Left ventricle myocardium inferior (tissue), 1 donor: ENCODE measurements around the gene RAB15. TPM values are rescaled to one million over a fixed set of nuclear protein-coding genes. Genes with fewer than 3 reads are reported as not detected.

Source experiments
- DNase-seq: peaks from one replicate; pipeline ENCODE4 v3.0.0-alpha.2; 2020
- H3K27ac ChIP-seq: fragments of 200-600 bp; replicated peaks from 2 replicates; pipeline ENCODE4 v1.8.0; 2021
- H3K27me3 ChIP-seq: fragments of 200-600 bp; 2 replicates; pipeline ENCODE4 v1.8.0; 2021; ENCODE audit warnings: low read depth
- H3K36me3 ChIP-seq: fragments of 200-600 bp; 2 replicates; pipeline ENCODE4 v1.8.0; 2021
- H3K4me1 ChIP-seq: fragments of 200-600 bp; 2 replicates; pipeline ENCODE4 v1.8.0; 2021
- H3K4me3 ChIP-seq: fragments of 200-600 bp; 2 replicates; pipeline ENCODE4 v1.8.0; 2021; ENCODE audit warnings: mild to moderate bottlenecking, moderate library complexity
- H3K9me3 ChIP-seq: fragments of 200-600 bp; replicated peaks from 2 replicates; pipeline ENCODE4 v1.8.0; 2021
- CTCF ChIP-seq: fragments of 200-600 bp; IDR thresholded peaks from 2 replicates; pipeline ENCODE4 v1.8.0; 2021; ENCODE audit warnings: antibody characterized with exemption, mild to moderate bottlenecking, borderline replicate concordance
- intact Hi-C: fragments of 100-400 bp; cut with micrococcal nuclease; formaldehyde crosslinking; loops from one replicate; pipeline ENCODE4 v1.11.0; 2022
- total RNA-seq: library from RNA; stranded (reverse); fragmentation: NEBNext Ultra II Directional; extraction: Animal tissue kit (Norgen Biotek cat#: 25700); gene quantifications from one replicate; pipeline ENCODE4 v1.2.1, GENCODE V29; 2021
- donor health status: DM: no; HTN: yes; CAD: no; lungs with severe emphysema.

Gene RAB15
- total RNA-seq, 1 donor from 2014 or later = 17.1 TPM

DNA sequence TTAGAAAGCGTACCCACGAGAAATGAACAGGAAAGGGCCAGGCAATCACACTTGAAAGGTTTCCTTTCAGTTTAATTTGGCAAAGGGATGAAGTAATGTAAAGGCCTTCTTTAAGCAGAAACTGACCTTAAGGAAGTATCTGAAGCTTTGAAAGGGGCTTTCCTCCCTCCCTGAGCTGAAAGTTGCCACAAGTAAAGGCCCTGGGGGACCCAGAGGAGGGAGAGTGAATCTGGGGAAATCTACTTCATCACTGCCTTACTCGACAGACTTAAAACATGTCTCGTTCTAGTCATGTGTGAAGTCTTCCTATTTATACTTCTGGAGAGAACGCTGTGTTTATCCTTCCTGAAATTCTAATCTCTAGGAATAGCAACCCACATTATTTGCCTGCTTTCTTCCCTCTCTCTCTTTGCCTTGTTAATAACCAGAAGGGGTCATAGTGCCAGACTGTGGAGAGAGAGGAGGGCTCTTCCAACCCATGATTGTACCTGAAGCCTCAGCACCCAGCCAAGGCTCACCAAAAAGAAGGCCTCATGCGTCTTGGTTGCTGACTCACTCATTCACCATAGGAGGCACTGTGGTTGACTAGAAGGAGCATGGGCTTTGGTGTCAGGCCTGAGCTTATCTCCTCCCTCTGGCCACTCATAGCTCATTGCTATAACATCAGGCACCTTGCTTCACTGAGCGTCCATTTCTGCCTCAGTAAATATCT lies 19.4 kb downstream of the RAB15 start:
- no peak for DNase-seq
- Histone ChIP-seq H3K4me1 (peaks cover 51% of the 10 kb centered on the region), H3K4me3 (no peak overlapping the region), H3K27me3 (no peaks in the 10 kb centered on the region), H3K9me3 (no peaks in the 10 kb centered on the region), H3K36me3 (peaks cover 9% of the 10 kb centered on the region), H3K27ac (peak overlapping the region; percentile 91)
- no peak for TF ChIP-seq CTCF
- intact Hi-C loops = no loop called here

DNA sequence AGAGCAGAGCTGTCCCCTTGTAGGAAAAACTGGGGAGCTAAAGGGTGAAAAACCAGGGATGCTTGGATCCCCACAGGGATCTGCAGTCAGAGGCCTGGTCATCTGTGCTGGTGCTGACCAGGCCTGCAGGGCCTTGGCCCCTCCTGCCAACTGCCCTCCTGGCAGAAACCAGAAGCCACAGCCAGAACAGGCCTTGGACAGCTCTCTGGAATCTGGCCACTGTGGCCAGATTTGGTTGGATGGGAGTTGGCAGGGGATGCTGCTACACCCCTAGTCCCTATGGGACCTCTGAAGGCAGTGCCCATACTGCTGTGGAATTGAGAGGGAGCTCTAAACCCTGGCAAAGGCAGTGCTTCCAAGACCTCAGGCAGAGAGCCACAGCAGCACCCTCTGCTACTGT lies 20.4 kb downstream of the RAB15 start:
- TF ChIP-seq CTCF = no peak
- intact Hi-C loops = no loop called here
- no peaks in the 10 kb centered on the region for H3K9me3 ChIP-seq
- H3K27ac ChIP-seq = peak overlapping the region; percentile 91
- H3K4me1 ChIP-seq = peaks cover 51% of the 10 kb centered on the region
- DNase-seq = no peak
- no peak overlapping the region for H3K4me3 ChIP-seq
- peaks cover 9% of the 10 kb centered on the region for H3K36me3 ChIP-seq
- no peaks in the 10 kb centered on the region for H3K27me3 ChIP-seq

DNA sequence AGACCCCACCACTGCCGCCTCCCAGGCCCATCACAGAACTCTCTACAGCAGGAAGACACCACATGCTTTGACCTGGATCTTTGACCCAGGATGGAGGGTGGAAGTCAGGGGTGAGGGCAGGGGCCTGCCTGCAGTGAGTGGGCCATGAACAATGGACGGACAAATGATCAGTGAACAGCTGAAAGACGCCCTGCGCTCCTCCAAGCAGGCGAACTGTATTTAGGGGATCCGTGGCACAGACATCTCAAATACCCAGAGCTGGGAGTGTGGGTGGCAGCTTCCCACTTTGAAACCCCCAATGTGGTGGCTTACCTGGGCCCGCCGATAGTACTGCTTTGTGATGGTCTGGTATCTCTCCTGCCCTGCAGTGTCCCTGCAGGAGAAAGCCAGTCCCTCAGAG lies 20.8 kb downstream of the RAB15 start:
- Histone ChIP-seq H3K27me3 (no peaks in the 10 kb centered on the region), H3K36me3 (peaks cover 9% of the 10 kb centered on the region), H3K4me3 (peak overlapping the region; percentile 49), H3K27ac (peak overlapping the region; percentile 91), H3K9me3 (no peaks in the 10 kb centered on the region), H3K4me1 (peaks cover 51% of the 10 kb centered on the region)
- TF ChIP-seq CTCF = no peak
- DNase-seq = no peak
- intact Hi-C loops = no loop called here

GRCh38 chr14:64950889-64951288 lies 21.2 kb downstream of the RAB15 start:
- no peaks in the 10 kb centered on the region for H3K27me3 ChIP-seq
- H3K4me1 ChIP-seq = peaks cover 51% of the 10 kb centered on the region
- peak; percentile 69 for DNase-seq
- TF ChIP-seq CTCF = no peak
- H3K4me3 ChIP-seq = peak overlapping the region; percentile 49
- no peaks in the 10 kb centered on the region for H3K9me3 ChIP-seq
- intact Hi-C loops = no loop called here
- H3K27ac ChIP-seq = peak overlapping the region; percentile 91
- H3K36me3 ChIP-seq = peaks cover 9% of the 10 kb centered on the region

GRCh38 chr14:64948612-64949210 lies 23.4 kb downstream of the RAB15 start:
- DNase-seq = no peak
- TF ChIP-seq CTCF = no peak
- Histone ChIP-seq H3K9me3 (no peaks in the 10 kb centered on the region), H3K27ac (peak overlapping the region; percentile 57), H3K36me3 (peaks cover 9% of the 10 kb centered on the region), H3K4me3 (no peak overlapping the region), H3K27me3 (no peaks in the 10 kb centered on the region), H3K4me1 (peaks cover 51% of the 10 kb centered on the region)
- intact Hi-C loops = no loop called here
